GM10266 (cell line): Measurements from ENCODE around the gene CDSN.

Experiments
- DNase-seq: peaks from one replicate; pipeline ENCODE4 v3.0.0; 2012; ENCODE audit errors: extremely low spot score
- CTCF ChIP-seq: IDR thresholded peaks from 2 replicates; pipeline ENCODE4 v1.5.1; 2012; ENCODE audit warnings: mild to moderate bottlenecking, low read depth; ENCODE audit not compliant: control insufficient read depth, insufficient read depth; ENCODE audit errors: missing control alignments

Gene CDSN

GRCh38 chr6:31130751-31131150, 10.5 kb upstream of the CDSN start:
- no peak for TF ChIP-seq CTCF
- no peak for DNase-seq

GRCh38 chr6:31129130-31129529, 8.9 kb upstream of the CDSN start:
- no peak for TF ChIP-seq CTCF
- DNase-seq, result no peak

GRCh38 chr6:31128093-31128676, 7.9 kb upstream of the CDSN start:
- DNase-seq, result peak; percentile 80
- peak; percentile 77 for TF ChIP-seq CTCF

GRCh38 chr6:31126396-31127175, 6.3 kb upstream of the CDSN start:
- DNase-seq, result no peak
- TF ChIP-seq CTCF, result no peak

GRCh38 chr6:31125586-31126363, 5.5 kb upstream of the CDSN start:
- DNase-seq, result no peak
- TF ChIP-seq CTCF, result no peak

GRCh38 chr6:31125162-31125561, 4.9 kb upstream of the CDSN start:
- no peak for DNase-seq

More at GRCh38 chr6:31125162-31125561, 4.9 kb upstream of the CDSN start:
- no peak for TF ChIP-seq CTCF
